Measurements from ENCODE around the gene KIRREL3.

GRCh38 chr11:126417091-126417862 lies 583.3 kb downstream of the KIRREL3 start:
- TF ChIP-seq CTCF (IDR thresholded peaks at IDR 0.05) = no peak
- TF ChIP-seq POLR2A (IDR thresholded peaks at IDR 0.05) = no peak
